ENCODE results near the gene KLHL21.

DNA sequence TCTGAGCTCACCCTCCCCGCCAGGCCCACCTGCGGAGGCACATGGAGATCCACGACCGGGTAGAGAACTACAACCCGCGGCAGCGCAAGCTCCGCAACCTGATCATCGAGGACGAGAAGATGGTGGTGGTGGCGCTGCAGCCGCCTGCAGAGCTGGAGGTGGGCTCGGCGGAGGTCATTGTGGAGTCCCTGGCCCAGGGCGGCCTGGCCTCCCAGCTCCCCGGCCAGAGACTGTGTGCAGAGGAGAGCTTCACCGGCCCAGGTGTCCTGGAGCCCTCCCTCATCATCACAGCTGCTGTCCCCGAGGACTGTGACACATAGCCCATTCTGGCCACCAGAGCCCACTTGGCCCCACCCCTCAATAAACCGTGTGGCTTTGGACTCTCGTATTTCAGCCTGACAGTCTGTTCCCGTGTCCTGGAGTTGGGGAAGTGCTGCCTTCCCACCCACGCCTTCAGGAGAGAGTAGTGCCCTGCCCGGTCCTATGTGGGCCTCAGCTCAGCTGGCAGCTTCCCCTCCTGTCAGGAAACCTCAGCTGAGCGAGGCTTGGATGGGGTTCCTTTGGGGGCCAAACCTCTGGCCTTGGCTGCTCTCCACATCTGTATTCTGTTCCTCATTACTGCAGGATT lies 13.7 kb downstream of the KLHL21 start:
- TF ChIP-seq RAD21 (IDR thresholded peaks at IDR 0.05; ENCODE audit: low read depth) = no peak
- TF ChIP-seq EP300 (IDR thresholded peaks at IDR 0.05; ENCODE audit: borderline replicate concordance) = no peak
- TF ChIP-seq, protein P1, sequence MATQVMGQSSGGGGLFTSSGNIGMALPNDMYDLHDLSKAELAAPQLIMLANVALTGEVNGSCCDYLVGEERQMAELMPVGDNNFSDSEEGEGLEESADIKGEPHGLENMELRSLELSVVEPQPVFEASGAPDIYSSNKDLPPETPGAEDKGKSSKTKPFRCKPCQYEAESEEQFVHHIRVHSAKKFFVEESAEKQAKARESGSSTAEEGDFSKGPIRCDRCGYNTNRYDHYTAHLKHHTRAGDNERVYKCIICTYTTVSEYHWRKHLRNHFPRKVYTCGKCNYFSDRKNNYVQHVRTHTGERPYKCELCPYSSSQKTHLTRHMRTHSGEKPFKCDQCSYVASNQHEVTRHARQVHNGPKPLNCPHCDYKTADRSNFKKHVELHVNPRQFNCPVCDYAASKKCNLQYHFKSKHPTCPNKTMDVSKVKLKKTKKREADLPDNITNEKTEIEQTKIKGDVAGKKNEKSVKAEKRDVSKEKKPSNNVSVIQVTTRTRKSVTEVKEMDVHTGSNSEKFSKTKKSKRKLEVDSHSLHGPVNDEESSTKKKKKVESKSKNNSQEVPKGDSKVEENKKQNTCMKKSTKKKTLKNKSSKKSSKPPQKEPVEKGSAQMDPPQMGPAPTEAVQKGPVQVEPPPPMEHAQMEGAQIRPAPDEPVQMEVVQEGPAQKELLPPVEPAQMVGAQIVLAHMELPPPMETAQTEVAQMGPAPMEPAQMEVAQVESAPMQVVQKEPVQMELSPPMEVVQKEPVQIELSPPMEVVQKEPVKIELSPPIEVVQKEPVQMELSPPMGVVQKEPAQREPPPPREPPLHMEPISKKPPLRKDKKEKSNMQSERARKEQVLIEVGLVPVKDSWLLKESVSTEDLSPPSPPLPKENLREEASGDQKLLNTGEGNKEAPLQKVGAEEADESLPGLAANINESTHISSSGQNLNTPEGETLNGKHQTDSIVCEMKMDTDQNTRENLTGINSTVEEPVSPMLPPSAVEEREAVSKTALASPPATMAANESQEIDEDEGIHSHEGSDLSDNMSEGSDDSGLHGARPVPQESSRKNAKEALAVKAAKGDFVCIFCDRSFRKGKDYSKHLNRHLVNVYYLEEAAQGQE (IDR thresholded peaks at IDR 0.05; ENCODE audit: low read depth) = no peak
- TF ChIP-seq CREB1 (IDR thresholded peaks at IDR 0.05; ENCODE audit: low read depth) = no peak
- TF ChIP-seq, protein P2, sequence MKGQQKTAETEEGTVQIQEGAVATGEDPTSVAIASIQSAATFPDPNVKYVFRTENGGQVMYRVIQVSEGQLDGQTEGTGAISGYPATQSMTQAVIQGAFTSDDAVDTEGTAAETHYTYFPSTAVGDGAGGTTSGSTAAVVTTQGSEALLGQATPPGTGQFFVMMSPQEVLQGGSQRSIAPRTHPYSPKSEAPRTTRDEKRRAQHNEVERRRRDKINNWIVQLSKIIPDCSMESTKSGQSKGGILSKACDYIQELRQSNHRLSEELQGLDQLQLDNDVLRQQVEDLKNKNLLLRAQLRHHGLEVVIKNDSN (IDR thresholded peaks at IDR 0.05) = no peak
